Measurements from ENCODE around the gene CD247.
A peak's percentile ranks its signal among the peaks of the same experiment; 100 is the strongest.

Gene CD247

DNA sequence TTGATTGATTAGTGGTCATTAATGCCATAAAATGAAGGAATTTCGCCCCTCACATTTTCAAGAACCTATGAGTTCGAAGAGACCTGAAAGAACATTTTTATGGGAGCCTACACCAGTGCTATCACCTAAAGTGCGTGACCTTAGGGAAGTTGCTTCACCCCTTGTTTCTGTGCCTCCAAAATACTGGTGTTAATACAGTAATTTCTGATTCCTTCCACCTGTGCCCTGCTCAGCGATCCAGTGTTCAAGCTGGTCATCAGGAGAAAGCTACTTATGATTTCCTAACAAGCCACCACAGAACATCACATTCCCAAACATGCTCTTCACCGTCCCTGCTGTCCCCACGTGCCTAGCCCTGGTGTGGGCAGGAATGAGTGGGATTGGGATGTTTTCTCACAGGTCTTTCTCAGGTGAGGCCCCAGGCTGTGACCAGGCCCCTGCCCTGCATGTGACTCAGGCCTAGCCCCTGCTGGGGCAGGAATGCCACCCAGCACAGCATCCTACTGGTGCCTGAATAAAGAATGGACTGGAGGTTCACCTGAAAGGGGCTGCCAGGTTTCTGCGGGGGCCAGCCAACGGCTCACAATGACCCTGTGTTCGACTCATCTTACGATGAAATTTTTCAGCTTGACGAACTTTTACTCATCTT, 60.3 kb downstream of the CD247 start:
- TF ChIP-seq, protein P1, sequence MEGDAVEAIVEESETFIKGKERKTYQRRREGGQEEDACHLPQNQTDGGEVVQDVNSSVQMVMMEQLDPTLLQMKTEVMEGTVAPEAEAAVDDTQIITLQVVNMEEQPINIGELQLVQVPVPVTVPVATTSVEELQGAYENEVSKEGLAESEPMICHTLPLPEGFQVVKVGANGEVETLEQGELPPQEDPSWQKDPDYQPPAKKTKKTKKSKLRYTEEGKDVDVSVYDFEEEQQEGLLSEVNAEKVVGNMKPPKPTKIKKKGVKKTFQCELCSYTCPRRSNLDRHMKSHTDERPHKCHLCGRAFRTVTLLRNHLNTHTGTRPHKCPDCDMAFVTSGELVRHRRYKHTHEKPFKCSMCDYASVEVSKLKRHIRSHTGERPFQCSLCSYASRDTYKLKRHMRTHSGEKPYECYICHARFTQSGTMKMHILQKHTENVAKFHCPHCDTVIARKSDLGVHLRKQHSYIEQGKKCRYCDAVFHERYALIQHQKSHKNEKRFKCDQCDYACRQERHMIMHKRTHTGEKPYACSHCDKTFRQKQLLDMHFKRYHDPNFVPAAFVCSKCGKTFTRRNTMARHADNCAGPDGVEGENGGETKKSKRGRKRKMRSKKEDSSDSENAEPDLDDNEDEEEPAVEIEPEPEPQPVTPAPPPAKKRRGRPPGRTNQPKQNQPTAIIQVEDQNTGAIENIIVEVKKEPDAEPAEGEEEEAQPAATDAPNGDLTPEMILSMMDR (IDR thresholded peaks at IDR 0.05; ENCODE audit: extremely low read depth, insufficient read depth, missing control alignments), result no peak
- DNase-seq (ENCODE audit: low spot score), result no peak
- in situ Hi-C loops (cut with MboI; ENCODE audit: low pct_unique_long_range_greater_than_20kb, low sequenced_read_pairs, unreplicated experiment), result no loop called here

DNA sequence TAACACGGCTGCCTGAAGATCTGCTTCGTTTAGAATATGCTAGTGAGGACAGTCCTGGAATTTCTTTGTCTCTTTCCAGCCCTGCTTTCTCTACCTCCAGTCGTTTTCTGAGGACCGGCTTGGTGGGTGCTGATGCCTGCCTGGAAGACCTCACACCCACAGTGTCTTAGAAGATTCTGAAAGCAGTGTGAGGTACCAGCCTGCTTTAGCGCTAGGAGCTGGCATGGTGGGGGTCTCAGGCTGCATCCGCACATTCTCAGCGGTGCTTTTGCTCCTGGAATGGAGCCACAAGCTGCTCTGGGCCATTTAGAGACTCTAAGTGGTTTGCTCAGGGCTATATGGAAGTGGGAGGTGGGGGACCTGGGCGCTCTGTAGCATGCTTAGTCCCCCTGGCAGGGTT, 61.4 kb downstream of the CD247 start:
- in situ Hi-C loops (cut with MboI; ENCODE audit: low pct_unique_long_range_greater_than_20kb, low sequenced_read_pairs, unreplicated experiment), result no loop called here
- no peak for DNase-seq (ENCODE audit: low spot score)
- TF ChIP-seq, protein P1 (IDR thresholded peaks at IDR 0.05; ENCODE audit: extremely low read depth, insufficient read depth, missing control alignments), result no peak

DNA sequence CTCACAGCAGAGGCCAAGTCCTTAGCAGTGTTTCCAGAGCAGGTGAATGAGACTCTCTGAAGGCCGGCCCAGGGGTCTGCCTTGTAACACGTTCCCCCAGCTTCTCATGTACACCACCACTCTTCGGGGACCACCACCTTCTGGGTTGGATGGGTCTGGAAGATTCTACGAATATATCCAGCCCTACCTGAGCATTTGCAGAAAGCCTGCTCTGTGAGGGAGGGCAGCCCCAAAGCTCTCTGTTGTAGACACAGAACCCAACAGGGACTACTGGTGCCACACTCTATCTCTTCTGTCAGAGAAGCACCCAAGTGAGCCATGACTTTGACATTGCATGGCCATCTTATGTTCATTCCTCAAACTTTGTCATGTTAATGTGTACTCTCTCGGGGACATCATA, 61.8 kb downstream of the CD247 start:
- TF ChIP-seq, protein P1 (IDR thresholded peaks at IDR 0.05; ENCODE audit: extremely low read depth, insufficient read depth, missing control alignments), result no peak
- in situ Hi-C loops (cut with MboI; ENCODE audit: low pct_unique_long_range_greater_than_20kb, low sequenced_read_pairs, unreplicated experiment), result no loop called here
- DNase-seq (ENCODE audit: low spot score), result no peak

DNA sequence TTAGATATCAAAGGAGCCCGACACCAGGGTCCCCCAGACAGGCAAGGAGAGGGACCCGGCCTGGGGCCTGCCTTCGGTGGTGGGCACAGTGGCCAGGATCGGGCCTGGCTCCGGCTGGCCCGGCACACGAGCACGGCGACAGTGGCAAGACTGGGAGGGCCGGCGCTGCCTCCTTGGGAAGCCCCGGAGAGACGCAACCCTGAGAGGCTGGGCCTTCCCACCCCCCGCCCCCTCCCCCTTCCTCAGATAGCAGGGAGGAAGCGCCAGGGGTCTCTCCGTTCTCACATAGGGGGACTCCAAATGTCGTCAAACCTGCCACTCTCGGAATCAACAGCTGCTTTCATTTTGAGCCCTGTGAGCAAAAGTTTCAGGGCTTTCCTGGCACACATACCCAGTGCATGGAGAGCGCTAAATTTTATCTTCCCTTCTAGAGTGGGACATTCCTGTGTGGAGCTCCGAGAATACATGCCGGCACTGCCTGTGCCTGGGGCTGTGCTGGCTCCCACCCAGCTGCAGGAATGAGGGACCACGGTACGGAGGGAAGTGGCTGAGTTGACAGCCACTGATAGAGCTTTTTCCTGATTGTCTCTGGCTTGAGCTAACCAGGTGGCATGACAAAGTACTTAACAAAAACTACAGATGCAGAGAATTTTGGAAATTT, 62.4 kb downstream of the CD247 start:
- peak; percentile 70 for DNase-seq (ENCODE audit: low spot score)
- in situ Hi-C loops (cut with MboI; ENCODE audit: low pct_unique_long_range_greater_than_20kb, low sequenced_read_pairs, unreplicated experiment), result no loop called here
- TF ChIP-seq, protein P1 (IDR thresholded peaks at IDR 0.05; ENCODE audit: extremely low read depth, insufficient read depth, missing control alignments), result no peak

DNA sequence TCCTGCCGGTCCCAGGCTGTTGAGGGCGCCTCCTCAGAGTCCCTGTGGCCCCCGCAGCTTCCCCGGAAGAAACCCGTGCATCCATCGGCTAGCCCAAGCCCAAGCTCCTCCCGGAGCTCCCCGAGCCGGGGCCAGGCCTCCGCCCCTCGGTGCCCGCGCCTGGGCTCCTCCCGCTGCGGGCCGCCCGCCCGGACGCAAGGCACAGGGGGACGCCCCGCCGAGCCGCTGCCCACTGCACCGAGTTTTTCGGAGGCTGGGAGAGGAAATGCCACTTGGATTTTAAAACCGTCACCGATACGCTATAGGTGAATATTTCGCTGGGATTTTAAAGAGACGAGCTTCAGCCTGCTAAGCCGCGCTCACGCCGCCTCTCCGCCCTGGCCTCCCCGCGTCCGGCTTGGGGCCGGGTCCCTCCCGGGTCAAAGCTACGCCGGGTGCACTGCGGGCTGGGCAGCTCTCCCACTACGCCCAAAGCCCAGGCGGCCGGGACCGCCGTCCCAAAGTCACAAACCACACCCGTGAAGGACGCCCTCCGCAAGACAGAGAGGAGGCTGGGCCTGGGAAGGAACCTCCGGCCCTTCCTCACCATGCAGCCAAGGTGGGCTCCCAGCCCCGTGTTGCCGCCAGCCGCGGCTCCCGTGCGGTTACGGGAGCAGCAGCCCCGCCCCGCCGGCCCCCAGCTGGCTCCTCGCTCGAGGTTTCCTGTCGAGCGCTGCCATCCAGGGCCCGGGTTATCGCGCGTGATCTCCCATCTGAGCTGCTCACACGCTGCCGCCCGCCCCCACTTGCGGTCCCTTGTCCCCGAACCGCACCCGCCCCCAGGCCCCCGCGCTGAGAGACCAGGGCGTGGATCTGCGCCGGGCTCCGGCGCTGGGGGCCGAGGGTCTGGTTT, 63.2 kb downstream of the CD247 start:
- in situ Hi-C loops (cut with MboI; ENCODE audit: low pct_unique_long_range_greater_than_20kb, low sequenced_read_pairs, unreplicated experiment), result no loop called here
- peak; percentile 73 for DNase-seq (ENCODE audit: low spot score)
- TF ChIP-seq, protein P1 (IDR thresholded peaks at IDR 0.05; ENCODE audit: extremely low read depth, insufficient read depth, missing control alignments), result no peak

DNA sequence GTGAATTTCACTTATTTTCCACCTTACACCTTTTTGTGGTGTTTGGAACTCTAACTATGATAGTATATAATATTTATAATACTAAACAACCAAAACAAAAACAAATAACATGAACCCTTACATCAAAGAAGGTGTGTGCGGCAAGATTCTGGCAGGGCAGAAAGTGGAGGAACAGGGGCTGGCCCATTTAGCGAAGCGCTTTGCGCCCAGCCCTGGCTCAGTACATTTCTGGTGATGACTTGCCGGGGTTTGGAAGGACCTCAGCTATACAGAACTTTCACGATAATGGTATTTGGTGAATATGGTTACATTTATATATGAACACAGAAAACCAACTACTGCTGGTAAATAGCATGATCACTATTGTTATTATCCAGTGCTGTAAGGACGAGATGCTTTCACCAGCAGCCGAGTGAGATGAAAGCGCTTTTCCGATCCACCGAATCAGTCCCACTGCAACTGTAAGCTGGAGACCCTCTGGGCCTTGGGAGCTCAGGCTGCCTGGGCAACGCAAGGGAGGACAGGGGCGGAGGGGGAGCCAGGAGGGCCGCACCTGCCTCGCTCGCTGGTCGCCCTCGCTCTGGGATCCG, 63.9 kb downstream of the CD247 start:
- in situ Hi-C loops (cut with MboI; ENCODE audit: low pct_unique_long_range_greater_than_20kb, low sequenced_read_pairs, unreplicated experiment), result no loop called here
- DNase-seq (ENCODE audit: low spot score), result no peak
- TF ChIP-seq, protein P1 (IDR thresholded peaks at IDR 0.05; ENCODE audit: extremely low read depth, insufficient read depth, missing control alignments), result no peak
